Activated CD8-positive, alpha-beta T cell treated with anti-CD3 and anti-CD28 coated beads for 36 hours (primary cell): ENCODE measurements around the gene KCNIP4. TPM values are rescaled to one million over a fixed set of nuclear protein-coding genes. Genes with fewer than 3 reads are reported as not detected.
A peak's percentile ranks its signal among the peaks of the same experiment; 100 is the strongest.

ENCODE experiments used
- ATAC-seq: fragments of 200-7000 bp; cut with Tn5 transposase; one replicate; pipeline ENCODE4 v1.10.0; 2021; ENCODE audit warnings: mild to moderate bottlenecking, moderate library complexity
- CTCF ChIA-PET: fragments of 350-600 bp; sonication (Branson Sonifier 250); formaldehyde crosslinking; loops from one replicate; lab custom pipeline; 2021; ENCODE audit warnings: antibody characterized with exemption; lab: Charles Lee
- POLR2A ChIA-PET: fragments of 350-600 bp; sonication (Branson Sonifier 250); formaldehyde crosslinking; loops from one replicate; lab custom pipeline; 2021; ENCODE audit warnings: antibody characterized with exemption; lab: Charles Lee
- DNase-seq: peaks from one replicate; pipeline ENCODE4 v3.0.0-alpha.2; 2020
- H3K27ac Mint-ChIP-seq: one replicate; pipeline ENCODE4 v1.8.0; 2021; ENCODE audit warnings: mild to moderate bottlenecking, mixed read lengths
- H3K27me3 Mint-ChIP-seq: one replicate; pipeline ENCODE4 v1.8.0; 2021; ENCODE audit warnings: mixed read lengths
- H3K36me3 Mint-ChIP-seq: one replicate; pipeline ENCODE4 v1.8.0; 2021; ENCODE audit warnings: low read depth, mixed read lengths
- H3K4me1 Mint-ChIP-seq: one replicate; pipeline ENCODE4 v1.8.0; 2021; ENCODE audit warnings: low read depth, mixed read lengths
- H3K4me3 Mint-ChIP-seq: one replicate; pipeline ENCODE4 v1.8.0; 2021; ENCODE audit warnings: mild to moderate bottlenecking, moderate library complexity, mixed read lengths
- H3K9me3 Mint-ChIP-seq: one replicate; pipeline ENCODE4 v1.8.0; 2021; ENCODE audit warnings: mixed read lengths
- CTCF ChIP-seq: fragments of 200-600 bp; IDR thresholded peaks from one replicate; pipeline ENCODE4 v1.8.0; 2022; ENCODE audit warnings: antibody characterized with exemption, mild to moderate bottlenecking
- intact Hi-C: fragments of 100-400 bp; cut with micrococcal nuclease; formaldehyde crosslinking; loops from one replicate; pipeline ENCODE4 v1.10.0; 2022
- total RNA-seq, 2 experiments: library from RNA; stranded (reverse); gene quantifications; one replicate each; pipeline ENCODE4 v1.2.3, GENCODE V29; 2021

Gene KCNIP4
- total RNA-seq, 2 experiments from 2014 or later = not detected

GRCh38 chr4:21879187-21879586, 69.4 kb downstream of the KCNIP4 start:
- ATAC-seq = peak; percentile 42
- POLR2A ChIA-PET = no interaction called here
- H3K9me3 Mint-ChIP-seq = peaks cover 4% of the 10 kb centered on the region
- H3K27me3 Mint-ChIP-seq = no peaks in the 10 kb centered on the region
- peaks cover 2% of the 10 kb centered on the region for H3K4me1 Mint-ChIP-seq
- no peak for DNase-seq
- no peaks in the 10 kb centered on the region for H3K36me3 Mint-ChIP-seq
- H3K4me3 Mint-ChIP-seq = no peak overlapping the region
- CTCF ChIA-PET = no interaction called here
- no peak overlapping the region for H3K27ac Mint-ChIP-seq
- TF ChIP-seq CTCF = no peak
- intact Hi-C loops = no loop called here

- CTCF ChIA-PET = no interaction called here
- H3K27me3 Mint-ChIP-seq = no peaks in the 10 kb centered on the region
- POLR2A ChIA-PET = no interaction called here
- H3K27ac Mint-ChIP-seq = no peak overlapping the region
- peaks cover under 1% of the 10 kb centered on the region for H3K4me1 Mint-ChIP-seq
- intact Hi-C loops = no loop called here
- no peak for DNase-seq
- H3K36me3 Mint-ChIP-seq = no peaks in the 10 kb centered on the region
- ATAC-seq = no peak
- peaks cover 2% of the 10 kb centered on the region for H3K9me3 Mint-ChIP-seq
- no peak for TF ChIP-seq CTCF
- no peak overlapping the region for H3K4me3 Mint-ChIP-seq
Observed at GRCh38 chr4:21876711-21877110, 71.9 kb downstream of the KCNIP4 start.

GRCh38 chr4:21873145-21873544, 75.4 kb downstream of the KCNIP4 start:
- H3K27me3 Mint-ChIP-seq = no peaks in the 10 kb centered on the region
- no peak overlapping the region for H3K4me3 Mint-ChIP-seq
- no peak for TF ChIP-seq CTCF
- H3K36me3 Mint-ChIP-seq = no peaks in the 10 kb centered on the region
- intact Hi-C loops = no loop called here
- no peak overlapping the region for H3K27ac Mint-ChIP-seq
- ATAC-seq = no peak
- ChIA-PET CTCF (no interaction called here), POLR2A (no interaction called here)
- peaks cover 3% of the 10 kb centered on the region for H3K9me3 Mint-ChIP-seq
- H3K4me1 Mint-ChIP-seq = no peaks in the 10 kb centered on the region
- no peak for DNase-seq

- POLR2A ChIA-PET = no interaction called here
- intact Hi-C loops = no loop called here
- no peak overlapping the region for H3K4me3 Mint-ChIP-seq
- ATAC-seq (no peak), DNase-seq (no peak)
- no peak overlapping the region for H3K27ac Mint-ChIP-seq
- H3K4me1 Mint-ChIP-seq = no peaks in the 10 kb centered on the region
- CTCF ChIA-PET = no interaction called here
- no peaks in the 10 kb centered on the region for H3K36me3 Mint-ChIP-seq
- H3K9me3 Mint-ChIP-seq = peaks cover 3% of the 10 kb centered on the region
- no peaks in the 10 kb centered on the region for H3K27me3 Mint-ChIP-seq
- no peak for TF ChIP-seq CTCF
Observed at GRCh38 chr4:21872101-21872500, 76.5 kb downstream of the KCNIP4 start.

- no peaks in the 10 kb centered on the region for H3K4me1 Mint-ChIP-seq
- no peak for TF ChIP-seq CTCF
- no peak overlapping the region for H3K4me3 Mint-ChIP-seq
- H3K27ac Mint-ChIP-seq = no peak overlapping the region
- H3K27me3 Mint-ChIP-seq = no peaks in the 10 kb centered on the region
- intact Hi-C loops = no loop called here
- H3K9me3 Mint-ChIP-seq = peaks cover 4% of the 10 kb centered on the region
- CTCF ChIA-PET = no interaction called here
- no peak for DNase-seq
- POLR2A ChIA-PET = no interaction called here
- ATAC-seq = no peak
- no peaks in the 10 kb centered on the region for H3K36me3 Mint-ChIP-seq
Observed at GRCh38 chr4:21869978-21870745, 78.4 kb downstream of the KCNIP4 start.
